WTC11 (cell line): ENCODE results near the gene MRPL33. TPM values are rescaled to one million over a fixed set of nuclear protein-coding genes. Genes with fewer than 3 reads are reported as not detected.

ENCODE experiments used
- ATAC-seq: fragments of 200-7000 bp; cut with Tn5 transposase; 2 replicates; pipeline ENCODE4 v1.10.0; 2021; ENCODE audit warnings: mild to moderate bottlenecking, moderate library complexity
- CTCF ChIA-PET: fragments of 300-600 bp; sonication (Branson Sonifier 250); formaldehyde crosslinking; loops from one replicate; lab custom pipeline; 2021; ENCODE audit warnings: antibody characterized with exemption; lab: Charles Lee
- POLR2A ChIA-PET: fragments of 350-600 bp; sonication (Branson Sonifier 250); formaldehyde crosslinking; loops from one replicate; lab custom pipeline; 2021; ENCODE audit warnings: antibody characterized with exemption; lab: Charles Lee
- DNase-seq: peaks from one replicate; pipeline ENCODE4 v3.0.0; 2021; ENCODE audit warnings: low spot score
- H3K27ac Mint-ChIP-seq: 2 replicates; pipeline ENCODE4 v1.8.0; 2021; ENCODE audit warnings: mixed read lengths
- H3K27me3 Mint-ChIP-seq: 2 replicates; pipeline ENCODE4 v1.8.0; 2021; ENCODE audit warnings: low read depth, mild to moderate bottlenecking, moderate library complexity, mixed read lengths
- H3K36me3 Mint-ChIP-seq: 2 replicates; pipeline ENCODE4 v1.8.0; 2021; ENCODE audit warnings: mixed read lengths
- H3K4me1 Mint-ChIP-seq: 2 replicates; pipeline ENCODE4 v1.8.0; 2022; ENCODE audit warnings: mixed read lengths
- H3K4me3 Mint-ChIP-seq: 2 replicates; pipeline ENCODE4 v1.8.0; 2021; ENCODE audit warnings: mild to moderate bottlenecking, moderate library complexity, mixed read lengths
- H3K9me3 Mint-ChIP-seq: 2 replicates; pipeline ENCODE4 v1.8.0; 2021; ENCODE audit warnings: mixed read lengths
- ATF3 ChIP-seq: sonication (generic); formaldehyde crosslinking; conservative IDR thresholded peaks from 2 replicates; pipeline ENCODE4 v1.8.1; 2022; ENCODE audit warnings: mild to moderate bottlenecking, missing genetic modification reagents
- CBFB ChIP-seq: sonication (generic); formaldehyde crosslinking; IDR thresholded peaks from 2 replicates; pipeline ENCODE4 v1.8.1; 2022; ENCODE audit warnings: mild to moderate bottlenecking, low read depth, missing genetic modification reagents
- ELF4 ChIP-seq: sonication (generic); formaldehyde crosslinking; IDR thresholded peaks from 2 replicates; pipeline ENCODE4 v1.8.1; 2022; ENCODE audit warnings: low read depth, mild to moderate bottlenecking, moderate library complexity, missing genetic modification reagents
- ETV6 ChIP-seq: sonication (generic); formaldehyde crosslinking; IDR thresholded peaks from 2 replicates; pipeline ENCODE4 v1.8.1; 2022; ENCODE audit warnings: mild to moderate bottlenecking, missing genetic modification reagents
- FOXJ3 ChIP-seq: sonication (generic); formaldehyde crosslinking; IDR thresholded peaks from 2 replicates; pipeline ENCODE4 v1.9.0; 2021; ENCODE audit warnings: missing genetic modification reagents, mild to moderate bottlenecking, borderline replicate concordance
- GRHL2 ChIP-seq: fragments of 250-450 bp; sonication (Bioruptor Pico); IDR thresholded peaks from 2 replicates; pipeline ENCODE4 v1.8.0; 2022; ENCODE audit warnings: mild to moderate bottlenecking, moderate library complexity; ENCODE audit not compliant: insufficient replicate concordance, severe bottlenecking
- GTF2I ChIP-seq: fragments of 250-450 bp; sonication (Bioruptor Pico); conservative IDR thresholded peaks from 2 replicates; pipeline ENCODE4 v1.4.0; 2021; ENCODE audit warnings: mild to moderate bottlenecking
- MAX ChIP-seq: sonication (generic); formaldehyde crosslinking; IDR thresholded peaks from 2 replicates; pipeline ENCODE4 v1.8.0; 2022; ENCODE audit warnings: mild to moderate bottlenecking, missing genetic modification reagents
- NFE2L1 ChIP-seq: sonication (generic); formaldehyde crosslinking; IDR thresholded peaks from 2 replicates; pipeline ENCODE4 v1.8.1; 2023; ENCODE audit warnings: missing genetic modification reagents
- NR2C2 ChIP-seq: sonication (generic); formaldehyde crosslinking; IDR thresholded peaks from 2 replicates; pipeline ENCODE4 v1.8.0; 2022; ENCODE audit warnings: mild to moderate bottlenecking, missing genetic modification reagents
- NR3C1 ChIP-seq: sonication (generic); formaldehyde crosslinking; conservative IDR thresholded peaks from 2 replicates; pipeline ENCODE4 v1.8.1; 2023; ENCODE audit warnings: low read depth, mild to moderate bottlenecking, missing genetic modification reagents
- OVOL2 ChIP-seq: fragments of 250-450 bp; sonication (Bioruptor Pico); IDR thresholded peaks from 2 replicates; pipeline ENCODE4 v1.9.0; 2021; ENCODE audit warnings: mild to moderate bottlenecking, borderline replicate concordance
- TCF7 ChIP-seq: sonication (generic); formaldehyde crosslinking; IDR thresholded peaks from 2 replicates; pipeline ENCODE4 v1.8.0; 2022; ENCODE audit warnings: mild to moderate bottlenecking, low read depth, missing genetic modification reagents, moderate library complexity
- TEAD1 ChIP-seq: sonication (generic); formaldehyde crosslinking; IDR thresholded peaks from 2 replicates; pipeline ENCODE4 v1.8.0; 2022; ENCODE audit warnings: mild to moderate bottlenecking, missing genetic modification reagents
- TEAD4 ChIP-seq: sonication (generic); formaldehyde crosslinking; IDR thresholded peaks from 2 replicates; pipeline ENCODE4 v1.8.0; 2022; ENCODE audit warnings: mild to moderate bottlenecking, missing genetic modification reagents
- USF2 ChIP-seq: sonication (generic); formaldehyde crosslinking; IDR thresholded peaks from 2 replicates; pipeline ENCODE4 v1.8.1; 2023; ENCODE audit warnings: mild to moderate bottlenecking, missing genetic modification reagents, moderate library complexity
- ZNF263 ChIP-seq: sonication (generic); formaldehyde crosslinking; IDR thresholded peaks from 2 replicates; pipeline ENCODE4 v1.8.1; 2022; ENCODE audit warnings: low read depth, mild to moderate bottlenecking, moderate library complexity, missing genetic modification reagents
- ZNF281 ChIP-seq: sonication (generic); formaldehyde crosslinking; IDR thresholded peaks from 2 replicates; pipeline ENCODE4 v1.8.0; 2023; ENCODE audit warnings: mild to moderate bottlenecking, missing genetic modification reagents
- total RNA-seq: library from RNA; stranded (reverse); gene quantifications from 3 replicates; pipeline ENCODE4 v1.2.3, GENCODE V29; 2021
- TF ChIP-seq, protein P1 (sequence below): fragments of 250-450 bp; sonication (Bioruptor Pico); IDR thresholded peaks from 2 replicates; pipeline ENCODE4 v1.9.0; 2021; ENCODE audit warnings: mild to moderate bottlenecking
- TF ChIP-seq, protein P2 (sequence below): sonication (generic); formaldehyde crosslinking; IDR thresholded peaks from 2 replicates; pipeline ENCODE4 v1.8.1; 2023; ENCODE audit warnings: mild to moderate bottlenecking, missing genetic modification reagents, borderline replicate concordance

Gene MRPL33
- total RNA-seq, 1 experiment from 2014 or later, result 52.5 TPM

GRCh38 chr2:27773959-27774358, 2.4 kb downstream of the MRPL33 start:
- H3K27ac Mint-ChIP-seq, result peak overlapping the region; percentile 23; the same call in 1 of the 2 replicates
- no peaks in the 10 kb centered on the region for H3K9me3 Mint-ChIP-seq
- ChIA-PET CTCF (interaction anchor here (2.1 kb wide), 1 partner anchor 20 kb away, joined by 5 read pairs; no protein-coding TSS in a partner anchor), POLR2A (no interaction called here)
- H3K4me1 Mint-ChIP-seq, result peaks cover 15% of the 10 kb centered on the region
- DNase-seq (no peak), ATAC-seq (no peak)
- H3K27me3 Mint-ChIP-seq, result no peaks in the 10 kb centered on the region
- peaks cover 17% of the 10 kb centered on the region for H3K36me3 Mint-ChIP-seq
- H3K4me3 Mint-ChIP-seq, result peak overlapping the region; percentile 96; the same call in 1 of the 2 replicates
- TF ChIP-seq ATF3 (CRISPR knock-in tag) (no peak), NR3C1 (CRISPR knock-in tag) (no peak), TEAD4 (CRISPR knock-in tag) (no peak), ZNF281 (CRISPR knock-in tag) (no peak), NFE2L1 (CRISPR knock-in tag) (no peak), USF2 (CRISPR knock-in tag) (no peak), NR2C2 (no peak), OVOL2 (CRISPR knock-in tag) (no peak), ZNF263 (CRISPR knock-in tag) (no peak), MAX (CRISPR knock-in tag) (no peak), GRHL2 (CRISPR knock-in tag) (no peak), CBFB (CRISPR knock-in tag) (no peak), TCF7 (CRISPR knock-in tag) (no peak), FOXJ3 (CRISPR knock-in tag) (no peak), GTF2I (CRISPR knock-in tag) (no peak), ETV6 (no peak), ELF4 (no peak), TEAD1 (CRISPR knock-in tag) (no peak)
- TF ChIP-seq, protein P1, sequence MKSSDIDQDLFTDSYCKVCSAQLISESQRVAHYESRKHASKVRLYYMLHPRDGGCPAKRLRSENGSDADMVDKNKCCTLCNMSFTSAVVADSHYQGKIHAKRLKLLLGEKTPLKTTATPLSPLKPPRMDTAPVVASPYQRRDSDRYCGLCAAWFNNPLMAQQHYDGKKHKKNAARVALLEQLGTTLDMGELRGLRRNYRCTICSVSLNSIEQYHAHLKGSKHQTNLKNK (CRISPR knock-in tag), result no peak
- TF ChIP-seq, protein P2, sequence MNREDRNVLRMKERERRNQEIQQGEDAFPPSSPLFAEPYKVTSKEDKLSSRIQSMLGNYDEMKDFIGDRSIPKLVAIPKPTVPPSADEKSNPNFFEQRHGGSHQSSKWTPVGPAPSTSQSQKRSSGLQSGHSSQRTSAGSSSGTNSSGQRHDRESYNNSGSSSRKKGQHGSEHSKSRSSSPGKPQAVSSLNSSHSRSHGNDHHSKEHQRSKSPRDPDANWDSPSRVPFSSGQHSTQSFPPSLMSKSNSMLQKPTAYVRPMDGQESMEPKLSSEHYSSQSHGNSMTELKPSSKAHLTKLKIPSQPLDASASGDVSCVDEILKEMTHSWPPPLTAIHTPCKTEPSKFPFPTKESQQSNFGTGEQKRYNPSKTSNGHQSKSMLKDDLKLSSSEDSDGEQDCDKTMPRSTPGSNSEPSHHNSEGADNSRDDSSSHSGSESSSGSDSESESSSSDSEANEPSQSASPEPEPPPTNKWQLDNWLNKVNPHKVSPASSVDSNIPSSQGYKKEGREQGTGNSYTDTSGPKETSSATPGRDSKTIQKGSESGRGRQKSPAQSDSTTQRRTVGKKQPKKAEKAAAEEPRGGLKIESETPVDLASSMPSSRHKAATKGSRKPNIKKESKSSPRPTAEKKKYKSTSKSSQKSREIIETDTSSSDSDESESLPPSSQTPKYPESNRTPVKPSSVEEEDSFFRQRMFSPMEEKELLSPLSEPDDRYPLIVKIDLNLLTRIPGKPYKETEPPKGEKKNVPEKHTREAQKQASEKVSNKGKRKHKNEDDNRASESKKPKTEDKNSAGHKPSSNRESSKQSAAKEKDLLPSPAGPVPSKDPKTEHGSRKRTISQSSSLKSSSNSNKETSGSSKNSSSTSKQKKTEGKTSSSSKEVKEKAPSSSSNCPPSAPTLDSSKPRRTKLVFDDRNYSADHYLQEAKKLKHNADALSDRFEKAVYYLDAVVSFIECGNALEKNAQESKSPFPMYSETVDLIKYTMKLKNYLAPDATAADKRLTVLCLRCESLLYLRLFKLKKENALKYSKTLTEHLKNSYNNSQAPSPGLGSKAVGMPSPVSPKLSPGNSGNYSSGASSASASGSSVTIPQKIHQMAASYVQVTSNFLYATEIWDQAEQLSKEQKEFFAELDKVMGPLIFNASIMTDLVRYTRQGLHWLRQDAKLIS (CRISPR knock-in tag), result no peak
